Measurements from ENCODE around the gene WFS1. TPM values are rescaled to one million over a fixed set of nuclear protein-coding genes. Genes with fewer than 3 reads are reported as not detected.

Gene WFS1
- total RNA-seq, 1 experiment from 2014 or later, result 21.5 TPM

DNA sequence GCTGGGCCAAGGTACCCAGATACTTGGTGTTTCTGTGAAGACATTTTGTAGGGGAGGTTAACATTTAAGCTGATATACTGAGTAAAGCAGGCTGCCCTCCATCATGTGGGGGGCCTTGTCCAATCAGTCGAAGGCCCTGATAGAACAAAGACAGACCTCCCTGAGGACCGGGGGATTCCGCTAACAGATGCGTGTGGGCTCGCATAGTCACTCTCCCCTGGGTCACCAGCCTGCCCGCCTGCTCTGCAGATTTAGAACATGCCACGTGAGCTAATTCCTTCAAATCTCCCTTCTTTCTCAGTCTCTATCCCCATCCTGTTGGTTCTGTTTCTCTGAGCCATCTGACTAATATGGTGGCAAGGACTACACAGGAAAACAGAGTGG lies 60.7 kb downstream of the WFS1 start:
- Histone ChIP-seq H3K4me1 (ENCODE audit: control insufficient read depth in 1 of 2, insufficient read depth in 2 of 2, low read length in 2 of 2) (peaks cover 3 to 8% of the 10 kb centered on the region in 2 experiments), H3K9me2 (ENCODE audit: insufficient read depth) (no peaks in the 10 kb centered on the region), H3K79me2 (ENCODE audit: insufficient read depth, low read length) (no peaks in the 10 kb centered on the region), H3K36me3 (ENCODE audit: control insufficient read depth in 1 of 2, insufficient read depth in 2 of 2, low read length in 2 of 2) (no peaks in the 10 kb centered on the region), H3K27me3 (ENCODE audit: insufficient read depth, low read length) (no peaks in the 10 kb centered on the region), H3K4me3 (replicated peaks in 1 of 2; ENCODE audit: low read depth in 1 of 2, low read length in 2 of 2) (no peak overlapping the region), H3K4me2 (ENCODE audit: low read length) (no peak overlapping the region), H4K20me1 (ENCODE audit: insufficient read depth) (no peaks in the 10 kb centered on the region), H2AFZ (ENCODE audit: low read depth, low read length, poor library complexity, severe bottlenecking) (no peak overlapping the region), H3K9me3 (ENCODE audit: control insufficient read depth in 1 of 2, insufficient read depth in 1 of 2, low read depth in 1 of 2, low read length in 2 of 2) (no peaks in the 10 kb centered on the region), H3K9ac (ENCODE audit: low read length) (no peak overlapping the region), H3K27ac (ENCODE audit: low read depth, low read length) (no peak overlapping the region)
- intact Hi-C loops (cut with micrococcal nuclease), result loop anchor here (10.0 kb wide), 1 partner anchor 354 kb away; no protein-coding TSS in a partner anchor
- DNase-seq (ENCODE audit: low read depth, low spot score) (no peak), ATAC-seq (no peak)
- ChIA-PET POLR2A (no interaction called here), CTCF (interaction anchor here (1.0 to 12.2 kb wide), 8 partner anchors 10 to 332 kb away, joined by 3 to 201 read pairs (median 10); no protein-coding TSS in a partner anchor), RAD21 (ENCODE audit: low non-redundant PET in 1 of 2, low total read pairs in 2 of 2, uncharacterized antibody in 2 of 2, unreplicated experiment in 2 of 2) (no interaction called here)
- BruUV-seq (replicated peaks), result no TSS peak
- TF ChIP-seq, protein P1, sequence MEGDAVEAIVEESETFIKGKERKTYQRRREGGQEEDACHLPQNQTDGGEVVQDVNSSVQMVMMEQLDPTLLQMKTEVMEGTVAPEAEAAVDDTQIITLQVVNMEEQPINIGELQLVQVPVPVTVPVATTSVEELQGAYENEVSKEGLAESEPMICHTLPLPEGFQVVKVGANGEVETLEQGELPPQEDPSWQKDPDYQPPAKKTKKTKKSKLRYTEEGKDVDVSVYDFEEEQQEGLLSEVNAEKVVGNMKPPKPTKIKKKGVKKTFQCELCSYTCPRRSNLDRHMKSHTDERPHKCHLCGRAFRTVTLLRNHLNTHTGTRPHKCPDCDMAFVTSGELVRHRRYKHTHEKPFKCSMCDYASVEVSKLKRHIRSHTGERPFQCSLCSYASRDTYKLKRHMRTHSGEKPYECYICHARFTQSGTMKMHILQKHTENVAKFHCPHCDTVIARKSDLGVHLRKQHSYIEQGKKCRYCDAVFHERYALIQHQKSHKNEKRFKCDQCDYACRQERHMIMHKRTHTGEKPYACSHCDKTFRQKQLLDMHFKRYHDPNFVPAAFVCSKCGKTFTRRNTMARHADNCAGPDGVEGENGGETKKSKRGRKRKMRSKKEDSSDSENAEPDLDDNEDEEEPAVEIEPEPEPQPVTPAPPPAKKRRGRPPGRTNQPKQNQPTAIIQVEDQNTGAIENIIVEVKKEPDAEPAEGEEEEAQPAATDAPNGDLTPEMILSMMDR (IDR thresholded peaks at IDR 0.05 in 2 of 3, conservative IDR thresholded peaks at IDR 0.05 in 1 of 3; ENCODE audit: borderline replicate concordance in 1 of 3, insufficient read depth in 1 of 3, low read depth in 2 of 3, low read length in 2 of 3), result no peak
- TF ChIP-seq POLR2A (IDR thresholded peaks at IDR 0.05; ENCODE audit: borderline replicate concordance, extremely low read depth, insufficient read depth, insufficient read length) (no peak), POLR2AphosphoS5 (IDR thresholded peaks at IDR 0.05; ENCODE audit: low read depth, low read length) (no peak)
- TF ChIP-seq, protein P2, sequence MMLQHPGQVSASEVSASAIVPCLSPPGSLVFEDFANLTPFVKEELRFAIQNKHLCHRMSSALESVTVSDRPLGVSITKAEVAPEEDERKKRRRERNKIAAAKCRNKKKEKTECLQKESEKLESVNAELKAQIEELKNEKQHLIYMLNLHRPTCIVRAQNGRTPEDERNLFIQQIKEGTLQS (IDR thresholded peaks at IDR 0.05), result no peak

DNA sequence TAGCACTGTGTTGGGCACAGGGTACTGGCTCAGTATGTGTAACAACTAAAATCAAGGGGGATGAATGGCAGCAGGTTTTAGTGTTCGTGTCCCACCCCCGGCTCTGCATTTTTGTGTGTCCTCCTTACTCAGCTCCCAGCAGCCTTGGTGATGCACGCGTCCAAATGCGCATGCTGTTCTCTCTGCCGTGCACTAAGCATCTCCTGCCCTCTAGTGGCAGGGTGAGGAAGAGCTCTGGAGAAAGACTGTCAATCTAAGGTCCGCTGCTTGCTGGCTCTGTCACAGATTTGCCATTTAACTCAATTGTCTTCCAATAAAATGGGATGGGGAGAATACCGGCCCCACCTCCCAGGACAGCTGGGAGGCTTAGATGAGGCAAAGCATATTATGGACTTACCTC lies 61.4 kb downstream of the WFS1 start:
- Histone ChIP-seq H3K4me2 (ENCODE audit: low read length) (no peak overlapping the region), H3K4me3 (replicated peaks in 1 of 2; ENCODE audit: low read depth in 1 of 2, low read length in 2 of 2) (no peak overlapping the region), H3K4me1 (ENCODE audit: control insufficient read depth in 1 of 2, insufficient read depth in 2 of 2, low read length in 2 of 2) (peaks cover 0 to 2% of the 10 kb centered on the region in 2 experiments; a peak in 2 of 4 replicates), H3K79me2 (ENCODE audit: insufficient read depth, low read length) (no peaks in the 10 kb centered on the region), H2AFZ (ENCODE audit: low read depth, low read length, poor library complexity, severe bottlenecking) (no peak overlapping the region), H4K20me1 (ENCODE audit: insufficient read depth) (no peaks in the 10 kb centered on the region), H3K27me3 (ENCODE audit: insufficient read depth, low read length) (no peaks in the 10 kb centered on the region), H3K9me3 (ENCODE audit: control insufficient read depth in 1 of 2, insufficient read depth in 1 of 2, low read depth in 1 of 2, low read length in 2 of 2) (no peaks in the 10 kb centered on the region), H3K9ac (ENCODE audit: low read length) (no peak overlapping the region), H3K36me3 (ENCODE audit: control insufficient read depth in 1 of 2, insufficient read depth in 2 of 2, low read length in 2 of 2) (no peaks in the 10 kb centered on the region), H3K9me2 (ENCODE audit: insufficient read depth) (no peaks in the 10 kb centered on the region), H3K27ac (ENCODE audit: low read depth, low read length) (no peak overlapping the region)
- DNase-seq (ENCODE audit: low read depth, low spot score) (no peak), ATAC-seq (peak; percentile 41)
- RAD21 ChIA-PET (ENCODE audit: low non-redundant PET in 1 of 2, low total read pairs in 2 of 2, uncharacterized antibody in 2 of 2, unreplicated experiment in 2 of 2), result interaction anchor here (1.4 to 1.9 kb wide), 2 partner anchors 67 to 80 kb away, joined by 6 read pairs; no protein-coding TSS in a partner anchor
- BruUV-seq (replicated peaks), result no TSS peak
- CTCF ChIA-PET, result interaction anchor here (0.7 to 12.2 kb wide), 16 partner anchors 11 to 378 kb away, joined by 3 to 201 read pairs (median 4); partner anchors contain the start of genes MRFAP1L1 and WFS1
- POLR2A ChIA-PET, result interaction anchor here (1.5 kb wide), 1 partner anchor 343 kb away, joined by 3 read pairs; a partner anchor contains a TSS
- intact Hi-C loops (cut with micrococcal nuclease), result loop anchor here (1.0 to 10.0 kb wide), 3 partner anchors 81 to 354 kb away; no protein-coding TSS in a partner anchor
- TF ChIP-seq POLR2A (IDR thresholded peaks at IDR 0.05; ENCODE audit: borderline replicate concordance, extremely low read depth, insufficient read depth, insufficient read length) (no peak), YY1 (IDR thresholded peaks at IDR 0.05; ENCODE audit: extremely low read depth, insufficient replicate concordance, low read depth, low read length) (no peak), ELF1 (IDR thresholded peaks at IDR 0.05; ENCODE audit: borderline replicate concordance, low read depth) (no peak), POLR2AphosphoS5 (IDR thresholded peaks at IDR 0.05; ENCODE audit: low read depth, low read length) (no peak), RAD21 (IDR thresholded peaks at IDR 0.05; ENCODE audit: low read depth) (peak; percentile 63), EZH2 (IDR thresholded peaks at IDR 0.05) (no peak), CEBPB (IDR thresholded peaks at IDR 0.05; ENCODE audit: low read depth) (no peak)
- TF ChIP-seq, protein P1 (IDR thresholded peaks at IDR 0.05 in 2 of 3, conservative IDR thresholded peaks at IDR 0.05 in 1 of 3; ENCODE audit: borderline replicate concordance in 1 of 3, insufficient read depth in 1 of 3, low read depth in 2 of 3, low read length in 2 of 3), result peak; percentile 59 to 79 (median 77); a peak in 5 of 6 replicates
- TF ChIP-seq, protein P3, sequence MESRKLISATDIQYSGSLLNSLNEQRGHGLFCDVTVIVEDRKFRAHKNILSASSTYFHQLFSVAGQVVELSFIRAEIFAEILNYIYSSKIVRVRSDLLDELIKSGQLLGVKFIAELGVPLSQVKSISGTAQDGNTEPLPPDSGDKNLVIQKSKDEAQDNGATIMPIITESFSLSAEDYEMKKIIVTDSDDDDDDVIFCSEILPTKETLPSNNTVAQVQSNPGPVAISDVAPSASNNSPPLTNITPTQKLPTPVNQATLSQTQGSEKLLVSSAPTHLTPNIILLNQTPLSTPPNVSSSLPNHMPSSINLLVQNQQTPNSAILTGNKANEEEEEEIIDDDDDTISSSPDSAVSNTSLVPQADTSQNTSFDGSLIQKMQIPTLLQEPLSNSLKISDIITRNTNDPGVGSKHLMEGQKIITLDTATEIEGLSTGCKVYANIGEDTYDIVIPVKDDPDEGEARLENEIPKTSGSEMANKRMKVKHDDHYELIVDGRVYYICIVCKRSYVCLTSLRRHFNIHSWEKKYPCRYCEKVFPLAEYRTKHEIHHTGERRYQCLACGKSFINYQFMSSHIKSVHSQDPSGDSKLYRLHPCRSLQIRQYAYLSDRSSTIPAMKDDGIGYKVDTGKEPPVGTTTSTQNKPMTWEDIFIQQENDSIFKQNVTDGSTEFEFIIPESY (IDR thresholded peaks at IDR 0.05; ENCODE audit: extremely low read depth, insufficient replicate concordance, low read length), result no peak

All from HCT116 (cell line).